Lower leg skin (tissue), 3 donors: Measurements from ENCODE around the gene PPIA.

Source experiments
- POLR2A ChIP-seq, 2 donors: fragments of 450-650 bp; IDR thresholded peaks; one replicate each; pipeline ENCODE4 v1.6.1; 2016 to 2017; ENCODE audit warnings: antibody characterized with exemption in 2 of 2, mild to moderate bottlenecking in 1 of 2, moderate library complexity in 1 of 2
- TF ChIP-seq, protein P1 (sequence below), 3 donors: fragments of 450-650 bp; IDR thresholded peaks; one replicate each; pipeline ENCODE4 v1.5.1; 2016; ENCODE audit warnings: antibody characterized with exemption in 3 of 3, mild to moderate bottlenecking in 3 of 3, moderate library complexity in 2 of 3

DNA sequence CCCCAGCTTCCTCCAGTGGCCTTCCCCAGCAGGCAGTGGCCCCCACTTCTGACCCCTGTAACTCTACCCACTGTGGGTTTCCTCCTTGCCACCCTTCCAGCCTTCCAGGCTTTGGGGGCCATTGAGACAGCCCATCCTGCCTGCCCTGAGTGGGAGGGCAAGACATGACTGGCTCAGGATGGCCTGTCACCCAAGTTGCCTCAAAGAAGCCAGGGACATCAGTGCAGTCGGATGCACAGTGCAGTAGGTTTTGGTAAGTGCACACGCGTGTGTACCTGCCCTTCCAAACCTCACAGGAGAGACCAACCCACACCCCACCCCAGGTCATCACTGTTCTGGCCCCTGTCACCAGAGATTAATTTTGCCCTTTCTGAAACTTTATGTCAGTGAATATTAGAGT lies 25.1 kb upstream of the PPIA start:
- TF ChIP-seq, protein P1, sequence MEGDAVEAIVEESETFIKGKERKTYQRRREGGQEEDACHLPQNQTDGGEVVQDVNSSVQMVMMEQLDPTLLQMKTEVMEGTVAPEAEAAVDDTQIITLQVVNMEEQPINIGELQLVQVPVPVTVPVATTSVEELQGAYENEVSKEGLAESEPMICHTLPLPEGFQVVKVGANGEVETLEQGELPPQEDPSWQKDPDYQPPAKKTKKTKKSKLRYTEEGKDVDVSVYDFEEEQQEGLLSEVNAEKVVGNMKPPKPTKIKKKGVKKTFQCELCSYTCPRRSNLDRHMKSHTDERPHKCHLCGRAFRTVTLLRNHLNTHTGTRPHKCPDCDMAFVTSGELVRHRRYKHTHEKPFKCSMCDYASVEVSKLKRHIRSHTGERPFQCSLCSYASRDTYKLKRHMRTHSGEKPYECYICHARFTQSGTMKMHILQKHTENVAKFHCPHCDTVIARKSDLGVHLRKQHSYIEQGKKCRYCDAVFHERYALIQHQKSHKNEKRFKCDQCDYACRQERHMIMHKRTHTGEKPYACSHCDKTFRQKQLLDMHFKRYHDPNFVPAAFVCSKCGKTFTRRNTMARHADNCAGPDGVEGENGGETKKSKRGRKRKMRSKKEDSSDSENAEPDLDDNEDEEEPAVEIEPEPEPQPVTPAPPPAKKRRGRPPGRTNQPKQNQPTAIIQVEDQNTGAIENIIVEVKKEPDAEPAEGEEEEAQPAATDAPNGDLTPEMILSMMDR (IDR thresholded peaks at IDR 0.05) = no peak
- TF ChIP-seq POLR2A (IDR thresholded peaks at IDR 0.05) = no peak
